Glutamatergic neuron (in vitro differentiated cells): ENCODE results near the gene IRF6. TPM values are rescaled to one million over a fixed set of nuclear protein-coding genes. Genes with fewer than 3 reads are reported as not detected.
A peak's percentile ranks its signal among the peaks of the same experiment; 100 is the strongest.

Experiments used
- DNase-seq: peaks from one replicate; pipeline ENCODE4 v3.0.0; 2022
- H3K27ac Mint-ChIP-seq: one replicate; pipeline ENCODE4 v1.8.0; 2020; ENCODE audit warnings: mild to moderate bottlenecking, mixed read lengths, inconsistent platforms; ENCODE audit not compliant: unreplicated experiment
- H3K27me3 Mint-ChIP-seq: one replicate; pipeline ENCODE4 v1.8.0; 2020; ENCODE audit warnings: mild to moderate bottlenecking, moderate library complexity, mixed read lengths, inconsistent platforms; ENCODE audit not compliant: unreplicated experiment
- H3K36me3 Mint-ChIP-seq: one replicate; pipeline ENCODE4 v1.8.0; 2020; ENCODE audit warnings: mild to moderate bottlenecking, mixed read lengths, inconsistent platforms; ENCODE audit not compliant: unreplicated experiment
- H3K4me1 Mint-ChIP-seq: one replicate; pipeline ENCODE4 v1.8.0; 2020; ENCODE audit warnings: mild to moderate bottlenecking, low read depth, mixed read lengths, inconsistent platforms; ENCODE audit not compliant: unreplicated experiment
- H3K4me3 Mint-ChIP-seq: one replicate; pipeline ENCODE4 v1.8.0; 2020; ENCODE audit warnings: mild to moderate bottlenecking, mixed read lengths, inconsistent platforms; ENCODE audit not compliant: unreplicated experiment
- H3K9me3 Mint-ChIP-seq: one replicate; pipeline ENCODE4 v1.8.0; 2020; ENCODE audit warnings: mild to moderate bottlenecking, moderate library complexity, mixed read lengths, inconsistent platforms; ENCODE audit not compliant: unreplicated experiment
- CTCF ChIP-seq: fragments of 200-600 bp; sonication (generic); IDR thresholded peaks from one replicate; pipeline ENCODE4 v1.5.0; 2021; ENCODE audit not compliant: partially characterized antibody, unreplicated experiment
- total RNA-seq: library from RNA; stranded (reverse); fragmentation: NEBNext Ultra II Directional; extraction: Animal tissue kit (Norgen Biotek cat#: 25700); gene quantifications from one replicate; pipeline ENCODE4 v1.2.1, GENCODE V29; 2021; ENCODE audit not compliant: unreplicated experiment

IRF6 gene
- total RNA-seq, 1 donor from 2014 or later, result 0.47 TPM

DNA sequence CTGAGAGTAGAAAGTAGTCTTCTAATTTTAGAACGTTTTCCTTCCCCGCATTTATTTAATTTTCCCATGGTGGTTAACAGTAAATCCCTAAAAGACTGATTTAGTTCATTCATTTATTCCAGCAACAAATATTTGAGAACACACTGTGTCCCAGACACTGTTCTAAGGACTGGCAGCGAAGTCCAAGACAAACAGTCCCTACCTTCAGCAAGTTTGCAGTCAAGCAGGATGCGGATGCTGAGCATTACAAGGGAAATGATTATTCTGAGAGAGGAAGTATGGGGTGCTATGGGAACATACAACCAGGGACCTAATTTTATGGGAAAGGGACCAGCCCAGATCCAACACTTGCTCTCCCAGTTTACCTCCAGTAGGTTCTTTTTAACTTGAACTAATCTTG is 20.4 kb downstream of the IRF6 start:
- no peak for DNase-seq
- TF ChIP-seq CTCF, result no peak
- H3K36me3 Mint-ChIP-seq, result no peaks in the 10 kb centered on the region

GRCh38 chr1:209784265-209785169 is 21.4 kb downstream of the IRF6 start, which contains the start of gene C1orf74:
Gene C1orf74 (minus strand): TSS chr1:209784559. CDS start chr1:209783634, 925 bp downstream.
- Mint-ChIP-seq H3K9me3 (peaks cover 8% of the 10 kb centered on the region), H3K27ac (peak within 1 kb of the TSS; percentile 86), H3K4me1 (peaks cover 11% of the 10 kb centered on the region), H3K27me3 (peaks cover 11% of the 10 kb centered on the region), H3K36me3 (no peaks in the 10 kb centered on the region), H3K4me3 (peak within 1 kb of the TSS; percentile 96)
- TF ChIP-seq CTCF, result no peak
- peak; percentile 100 for DNase-seq

More for the DNA sequence above, 20.4 kb downstream of the IRF6 start:
- peaks cover 11% of the 10 kb centered on the region for H3K27me3 Mint-ChIP-seq
- H3K27ac Mint-ChIP-seq, result peak overlapping the region; percentile 86
- H3K9me3 Mint-ChIP-seq, result peaks cover 8% of the 10 kb centered on the region
- peaks cover 11% of the 10 kb centered on the region for H3K4me1 Mint-ChIP-seq
- peak overlapping the region; percentile 32 for H3K4me3 Mint-ChIP-seq

DNA sequence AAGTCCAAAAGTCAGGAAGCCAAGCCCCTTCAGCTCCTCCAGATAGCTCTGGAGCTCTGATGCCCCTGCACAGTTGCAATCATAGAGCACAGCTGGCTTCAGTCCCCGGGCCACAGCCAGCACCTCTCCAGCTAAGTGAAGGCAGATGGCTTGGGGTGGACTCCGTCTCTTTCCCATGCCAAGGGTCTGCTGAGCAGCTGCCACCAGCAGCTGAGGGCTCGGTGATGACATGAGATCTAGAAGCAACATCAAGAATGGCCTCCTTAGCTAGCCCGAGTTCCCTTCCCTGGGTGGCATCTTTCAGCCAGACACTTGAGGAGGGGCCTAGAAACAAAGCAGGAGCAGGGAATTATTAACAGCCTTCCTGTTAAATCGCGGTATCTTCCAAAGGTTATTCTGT is 22.6 kb downstream of the IRF6 start:
- DNase-seq, result no peak
- Mint-ChIP-seq H3K9me3 (peaks cover 8% of the 10 kb centered on the region), H3K36me3 (no peaks in the 10 kb centered on the region), H3K4me1 (peaks cover 11% of the 10 kb centered on the region), H3K4me3 (peak overlapping the region; percentile 96), H3K27me3 (peaks cover 11% of the 10 kb centered on the region), H3K27ac (peak overlapping the region; percentile 86)
- no peak for TF ChIP-seq CTCF

DNA sequence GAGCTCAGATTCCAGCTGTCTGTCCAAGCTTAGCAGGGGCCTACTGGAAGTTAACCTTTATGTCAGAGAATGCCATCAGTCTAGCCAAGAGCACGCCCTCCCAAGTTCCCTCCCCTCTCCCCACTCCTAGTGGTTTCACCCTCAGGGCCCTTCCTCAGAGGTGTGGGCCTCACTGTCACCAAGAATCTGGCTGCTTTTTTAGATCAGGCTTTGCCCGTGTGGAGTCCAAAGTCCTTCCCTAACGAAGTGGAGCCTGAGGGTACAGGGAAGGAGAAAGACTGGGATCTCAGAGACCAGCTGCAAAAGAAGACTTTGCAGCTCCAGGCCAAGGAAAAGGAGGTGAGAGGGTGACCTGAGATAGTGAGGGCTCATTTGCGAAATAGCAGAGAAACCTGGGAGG is 25.7 kb downstream of the IRF6 start:
- peaks cover 14% of the 10 kb centered on the region for H3K27me3 Mint-ChIP-seq
- peaks cover 21% of the 10 kb centered on the region for H3K4me1 Mint-ChIP-seq
- peaks cover 13% of the 10 kb centered on the region for H3K9me3 Mint-ChIP-seq
- no peak overlapping the region for H3K27ac Mint-ChIP-seq
- H3K4me3 Mint-ChIP-seq, result no peak overlapping the region
- no peaks in the 10 kb centered on the region for H3K36me3 Mint-ChIP-seq
- no peak for DNase-seq
- no peak for TF ChIP-seq CTCF

- peaks cover 3% of the 10 kb centered on the region for H3K27me3 Mint-ChIP-seq
- peaks cover 15% of the 10 kb centered on the region for H3K4me1 Mint-ChIP-seq
- H3K4me3 Mint-ChIP-seq, result no peak overlapping the region
- peaks cover 5% of the 10 kb centered on the region for H3K9me3 Mint-ChIP-seq
- DNase-seq, result no peak
- H3K36me3 Mint-ChIP-seq, result no peaks in the 10 kb centered on the region
- peak overlapping the region; percentile 77 for H3K27ac Mint-ChIP-seq
- no peak for TF ChIP-seq CTCF
These were observed 27.8 kb downstream of the IRF6 start for GRCh38 chr1:209778102-209778501.
